ENCODE results near the gene TTC9. TPM values are rescaled to one million over a fixed set of nuclear protein-coding genes. Genes with fewer than 3 reads are reported as not detected.

TTC9 gene
- total RNA-seq, 1 donor from 2014 or later, result 8.6 TPM

DNA sequence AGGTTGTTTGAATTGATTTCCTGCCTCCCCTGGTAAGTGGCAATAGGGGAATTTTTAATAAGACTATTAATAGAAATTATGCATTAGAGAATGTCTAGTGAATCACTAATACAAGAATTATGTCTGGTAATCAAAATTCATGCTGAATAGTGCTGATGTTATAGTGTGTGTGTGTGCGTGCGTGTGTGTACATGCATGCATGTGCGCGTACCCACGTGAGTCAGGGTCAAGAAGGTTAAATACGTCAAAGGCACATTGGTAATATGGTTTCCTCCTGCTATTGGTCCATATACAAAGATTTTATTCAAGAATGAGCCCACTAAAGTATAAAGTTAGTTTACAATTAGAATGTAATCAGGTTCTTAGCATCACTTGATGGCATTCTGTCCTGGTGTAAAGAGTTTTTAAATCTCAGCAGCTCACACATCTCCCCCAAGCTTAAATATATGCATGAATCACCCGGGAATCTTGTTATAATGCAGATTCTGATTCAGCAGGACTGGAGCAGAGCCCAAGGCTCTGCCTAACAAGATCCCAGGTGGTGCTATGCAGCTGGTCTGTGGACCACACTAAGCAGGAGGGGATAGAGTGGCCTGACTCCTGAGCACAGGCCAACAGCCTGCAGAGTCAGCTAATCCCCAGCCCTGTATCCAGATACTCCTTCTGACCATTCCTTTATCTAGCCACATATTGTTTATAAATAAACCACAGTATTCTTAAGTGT, 43.9 kb downstream of the TTC9 start:
- no peak for DNase-seq
- Mint-ChIP-seq H3K4me3 (ENCODE audit: unreplicated experiment) (no peak overlapping the region), H3K4me1 (ENCODE audit: low read depth, unreplicated experiment) (no peaks in the 10 kb centered on the region), H3K36me3 (ENCODE audit: unreplicated experiment) (no peaks in the 10 kb centered on the region), H3K27me3 (ENCODE audit: unreplicated experiment) (peaks cover 2% of the 10 kb centered on the region), H3K27ac (ENCODE audit: unreplicated experiment) (no peak overlapping the region), H3K9me3 (ENCODE audit: unreplicated experiment) (no peaks in the 10 kb centered on the region)
- TF ChIP-seq, protein P1, sequence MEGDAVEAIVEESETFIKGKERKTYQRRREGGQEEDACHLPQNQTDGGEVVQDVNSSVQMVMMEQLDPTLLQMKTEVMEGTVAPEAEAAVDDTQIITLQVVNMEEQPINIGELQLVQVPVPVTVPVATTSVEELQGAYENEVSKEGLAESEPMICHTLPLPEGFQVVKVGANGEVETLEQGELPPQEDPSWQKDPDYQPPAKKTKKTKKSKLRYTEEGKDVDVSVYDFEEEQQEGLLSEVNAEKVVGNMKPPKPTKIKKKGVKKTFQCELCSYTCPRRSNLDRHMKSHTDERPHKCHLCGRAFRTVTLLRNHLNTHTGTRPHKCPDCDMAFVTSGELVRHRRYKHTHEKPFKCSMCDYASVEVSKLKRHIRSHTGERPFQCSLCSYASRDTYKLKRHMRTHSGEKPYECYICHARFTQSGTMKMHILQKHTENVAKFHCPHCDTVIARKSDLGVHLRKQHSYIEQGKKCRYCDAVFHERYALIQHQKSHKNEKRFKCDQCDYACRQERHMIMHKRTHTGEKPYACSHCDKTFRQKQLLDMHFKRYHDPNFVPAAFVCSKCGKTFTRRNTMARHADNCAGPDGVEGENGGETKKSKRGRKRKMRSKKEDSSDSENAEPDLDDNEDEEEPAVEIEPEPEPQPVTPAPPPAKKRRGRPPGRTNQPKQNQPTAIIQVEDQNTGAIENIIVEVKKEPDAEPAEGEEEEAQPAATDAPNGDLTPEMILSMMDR (IDR thresholded peaks at IDR 0.05; ENCODE audit: partially characterized antibody, unreplicated experiment), result no peak

DNA sequence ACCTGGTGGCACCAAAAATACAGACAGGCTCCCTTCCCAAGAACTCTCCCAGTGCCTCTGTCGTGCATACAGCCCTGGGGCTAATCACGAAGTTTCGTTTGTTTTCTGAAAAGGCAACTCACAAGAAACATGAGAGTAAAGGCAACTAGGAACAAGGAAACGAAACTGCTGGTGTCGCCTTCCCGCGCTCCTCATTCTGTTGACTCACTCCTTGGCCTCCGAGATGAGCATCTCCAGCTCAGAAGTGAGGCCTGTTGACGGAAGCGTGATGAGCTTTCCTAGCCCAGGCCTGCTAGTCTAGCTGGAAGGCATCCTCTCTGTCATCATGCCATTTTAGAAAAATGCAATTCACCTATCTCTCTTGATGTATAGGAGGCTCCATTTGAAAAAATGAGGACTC, 50.5 kb downstream of the TTC9 start:
- no peaks in the 10 kb centered on the region for H3K36me3 Mint-ChIP-seq (ENCODE audit: unreplicated experiment)
- TF ChIP-seq, protein P1 (IDR thresholded peaks at IDR 0.05; ENCODE audit: partially characterized antibody, unreplicated experiment), result no peak
- H3K9me3 Mint-ChIP-seq (ENCODE audit: unreplicated experiment), result no peaks in the 10 kb centered on the region
- H3K27me3 Mint-ChIP-seq (ENCODE audit: unreplicated experiment), result peaks cover 3% of the 10 kb centered on the region
- H3K4me3 Mint-ChIP-seq (ENCODE audit: unreplicated experiment), result no peak overlapping the region
- no peak for DNase-seq
- H3K27ac Mint-ChIP-seq (ENCODE audit: unreplicated experiment), result no peak overlapping the region
- no peaks in the 10 kb centered on the region for H3K4me1 Mint-ChIP-seq (ENCODE audit: low read depth, unreplicated experiment)

DNA sequence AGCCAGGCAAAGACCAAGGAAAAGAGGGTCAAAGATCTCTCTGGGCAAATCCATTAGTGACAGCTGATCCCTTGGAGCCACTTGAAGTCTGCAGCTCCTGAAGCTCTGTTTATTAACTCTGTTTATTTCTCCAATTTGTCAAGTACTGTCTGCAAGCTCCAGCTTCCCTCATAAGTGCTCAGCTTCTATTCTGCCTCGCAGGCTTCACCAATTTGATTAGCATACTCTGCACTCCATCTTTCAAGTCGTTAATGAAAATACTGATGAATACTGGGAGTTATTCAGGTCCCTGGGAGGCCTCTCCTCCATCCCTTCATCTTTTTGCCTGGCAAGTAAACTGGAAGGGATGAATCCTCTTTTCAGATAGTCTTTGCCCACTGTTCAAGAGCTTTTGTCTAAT, 54.3 kb downstream of the TTC9 start:
- Mint-ChIP-seq H3K36me3 (ENCODE audit: unreplicated experiment) (no peaks in the 10 kb centered on the region), H3K27ac (ENCODE audit: unreplicated experiment) (no peak overlapping the region), H3K27me3 (ENCODE audit: unreplicated experiment) (peaks cover 3% of the 10 kb centered on the region), H3K9me3 (ENCODE audit: unreplicated experiment) (no peaks in the 10 kb centered on the region), H3K4me1 (ENCODE audit: low read depth, unreplicated experiment) (no peaks in the 10 kb centered on the region), H3K4me3 (ENCODE audit: unreplicated experiment) (no peak overlapping the region)
- DNase-seq, result no peak
- TF ChIP-seq, protein P1 (IDR thresholded peaks at IDR 0.05; ENCODE audit: partially characterized antibody, unreplicated experiment), result no peak

DNA sequence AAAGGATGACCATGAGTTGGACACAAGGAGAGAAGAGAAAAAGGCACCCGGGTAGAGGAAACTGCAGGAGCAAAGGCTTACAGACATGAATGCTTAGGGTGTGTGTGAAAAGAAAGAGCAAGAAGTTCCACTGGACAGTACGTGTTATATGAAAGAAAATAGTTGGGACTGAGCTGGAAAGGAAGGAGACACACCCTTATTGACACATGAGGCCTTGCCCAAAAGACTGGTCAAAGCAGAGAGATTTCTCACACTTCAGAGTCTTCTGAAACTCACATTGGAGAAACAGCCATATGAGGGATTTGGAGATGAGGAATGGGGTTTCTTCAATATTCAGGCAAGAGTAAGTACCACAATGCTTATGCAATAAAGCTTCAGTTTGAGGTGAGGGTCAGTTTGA, 56.0 kb downstream of the TTC9 start:
- peaks cover 2% of the 10 kb centered on the region for H3K9me3 Mint-ChIP-seq (ENCODE audit: unreplicated experiment)
- no peaks in the 10 kb centered on the region for H3K4me1 Mint-ChIP-seq (ENCODE audit: low read depth, unreplicated experiment)
- no peak for DNase-seq
- H3K27ac Mint-ChIP-seq (ENCODE audit: unreplicated experiment), result no peak overlapping the region
- no peaks in the 10 kb centered on the region for H3K36me3 Mint-ChIP-seq (ENCODE audit: unreplicated experiment)
- no peak overlapping the region for H3K4me3 Mint-ChIP-seq (ENCODE audit: unreplicated experiment)
- TF ChIP-seq, protein P1 (IDR thresholded peaks at IDR 0.05; ENCODE audit: partially characterized antibody, unreplicated experiment), result no peak
- peaks cover 4% of the 10 kb centered on the region for H3K27me3 Mint-ChIP-seq (ENCODE audit: unreplicated experiment)

DNA sequence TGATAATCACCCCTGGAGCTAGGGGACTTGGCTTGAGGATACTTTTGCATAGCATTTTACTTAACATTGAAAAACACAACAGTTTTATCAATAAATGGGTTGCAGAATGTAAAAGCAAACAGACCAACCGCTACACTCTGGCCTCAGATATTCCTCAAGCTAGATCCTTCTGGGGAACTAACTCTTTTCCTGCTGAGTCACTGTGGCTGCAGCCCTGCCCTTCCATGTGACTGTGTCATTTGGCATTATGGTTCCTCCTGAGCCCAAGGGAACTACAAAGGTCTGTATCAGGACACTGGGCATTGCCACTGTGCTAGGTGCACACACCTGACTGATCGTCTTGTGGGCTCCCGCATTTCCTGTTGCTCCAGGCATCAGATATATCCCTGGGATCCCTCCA, 56.6 kb downstream of the TTC9 start:
- no peaks in the 10 kb centered on the region for H3K36me3 Mint-ChIP-seq (ENCODE audit: unreplicated experiment)
- TF ChIP-seq, protein P1 (IDR thresholded peaks at IDR 0.05; ENCODE audit: partially characterized antibody, unreplicated experiment), result no peak
- no peak for DNase-seq
- H3K27me3 Mint-ChIP-seq (ENCODE audit: unreplicated experiment), result peaks cover 4% of the 10 kb centered on the region
- no peak overlapping the region for H3K27ac Mint-ChIP-seq (ENCODE audit: unreplicated experiment)
- H3K4me3 Mint-ChIP-seq (ENCODE audit: unreplicated experiment), result no peak overlapping the region
- no peaks in the 10 kb centered on the region for H3K4me1 Mint-ChIP-seq (ENCODE audit: low read depth, unreplicated experiment)
- peaks cover 2% of the 10 kb centered on the region for H3K9me3 Mint-ChIP-seq (ENCODE audit: unreplicated experiment)
